GM19351 (cell line): ENCODE results near the gene GLT8D2.

ENCODE experiments used
- ATAC-seq: cut with Tn5 transposase; IDR thresholded peaks from one replicate; pipeline ENCODE4 v1.9.1; 2021; ENCODE audit warnings: mild to moderate bottlenecking, moderate library complexity; ENCODE audit not compliant: unreplicated experiment

Gene GLT8D2

GRCh38 chr12:104049903-104050356, at the start of gene GLT8D2:
TSS of gene GLT8D2 (minus strand) at chr12:104050187. CDS start at chr12:104019648, 30,539 bp downstream.
- ATAC-seq, result no peak

- ATAC-seq, result no peak
These were observed 48.0 kb upstream of the GLT8D2 start for GRCh38 chr12:104097954-104098353.

- ATAC-seq, result no peak
These were observed 45.3 kb upstream of the GLT8D2 start for GRCh38 chr12:104095289-104095688.

GRCh38 chr12:104094284-104094683, 44.3 kb upstream of the GLT8D2 start:
- ATAC-seq, result no peak

GRCh38 chr12:104091136-104091535, 41.1 kb upstream of the GLT8D2 start:
- no peak for ATAC-seq

- ATAC-seq, result no peak
These were observed 40.7 kb upstream of the GLT8D2 start for GRCh38 chr12:104090685-104091084.

GRCh38 chr12:104083769-104084475, 33.9 kb upstream of the GLT8D2 start:
- ATAC-seq, result peak; percentile 99

GRCh38 chr12:104080764-104081163, 30.8 kb upstream of the GLT8D2 start:
- no peak for ATAC-seq

- no peak for ATAC-seq
These were observed 29.0 kb upstream of the GLT8D2 start for GRCh38 chr12:104079024-104079423.

GRCh38 chr12:104073699-104074098, 23.7 kb upstream of the GLT8D2 start:
- ATAC-seq, result no peak

- ATAC-seq, result no peak
These were observed 22.1 kb upstream of the GLT8D2 start for GRCh38 chr12:104072099-104072498.

- ATAC-seq, result peak; percentile 21
These were observed 14.9 kb upstream of the GLT8D2 start for GRCh38 chr12:104064842-104065427.

GRCh38 chr12:104064031-104064841, 14.2 kb upstream of the GLT8D2 start, which contains the start of gene HCFC2:
TSS of gene HCFC2 (plus strand) at chr12:104064531. CDS start at chr12:104064561, 30 bp downstream.
- peak; percentile 83 for ATAC-seq

- peak; percentile 28 for ATAC-seq
These were observed 13.7 kb upstream of the GLT8D2 start for GRCh38 chr12:104063712-104064030.

GRCh38 chr12:104060791-104061190, 10.8 kb upstream of the GLT8D2 start:
- no peak for ATAC-seq

- no peak for ATAC-seq
These were observed 10.0 kb upstream of the GLT8D2 start for GRCh38 chr12:104059963-104060362.

- ATAC-seq, result no peak
These were observed 8.8 kb upstream of the GLT8D2 start for GRCh38 chr12:104058802-104059201.

- ATAC-seq, result no peak
These were observed 7.8 kb upstream of the GLT8D2 start for GRCh38 chr12:104057771-104058197.

GRCh38 chr12:104056419-104056972, 6.5 kb upstream of the GLT8D2 start:
- ATAC-seq, result no peak

- no peak for ATAC-seq
These were observed 5.8 kb upstream of the GLT8D2 start for GRCh38 chr12:104055686-104056388.
